Stomach (tissue), 9 donors: ENCODE results near the gene ARHGEF39. TPM values are rescaled to one million over a fixed set of nuclear protein-coding genes. Genes with fewer than 3 reads are reported as not detected.

ENCODE experiments used
- DNase-seq, 2 donors: peaks; one replicate each; pipeline versions ENCODE4 v3.0.0 to v3.0.0-alpha.2; 2013 to 2019
- H3K27ac ChIP-seq, 5 donors: fragments of 200-600 bp in 4 of 5; sonication (generic) in 4 of 5; one replicate each; pipeline ENCODE4 v1.5.1; 2013 to 2019; ENCODE audit warnings: mild to moderate bottlenecking in 1 of 5, moderate library complexity in 1 of 5
- H3K27me3 ChIP-seq, 3 donors: fragments of 200-600 bp; sonication (generic); one replicate each; pipeline ENCODE4 v1.5.1; 2017 to 2019; ENCODE audit warnings: mixed run types in 1 of 3
- H3K36me3 ChIP-seq, 4 donors: fragments of 200-600 bp; sonication (generic); 1 replicate in 3 of 4; 2 replicates in 1 of 4; pipeline ENCODE4 v1.5.1; 2016 to 2019
- H3K4me1 ChIP-seq, 4 donors: fragments of 200-600 bp; sonication (generic); one replicate each; pipeline ENCODE4 v1.5.1; 2016 to 2019
- H3K4me3 ChIP-seq, 4 donors: fragments of 200-600 bp; sonication (generic) in 3 of 4; one replicate each; pipeline ENCODE4 v1.5.1; 2016 to 2019; ENCODE audit warnings: mild to moderate bottlenecking in 1 of 4
- H3K9me3 ChIP-seq, 4 donors: fragments of 200-600 bp; sonication (generic); one replicate each; pipeline ENCODE4 v1.5.1; 2016 to 2019
- CTCF ChIP-seq, 7 experiments: fragments of 450-650 bp in 4 of 7; fragments of 200-600 bp in 3 of 7; sonication (generic) in 3 of 7; IDR thresholded peaks; one replicate each; pipeline ENCODE4 v1.5.1; 2016 to 2019; ENCODE audit warnings: antibody characterized with exemption in 7 of 7, control low read depth in 2 of 7, mild to moderate bottlenecking in 1 of 7
- EP300 ChIP-seq: sonication (generic); formaldehyde crosslinking; IDR thresholded peaks from one replicate; pipeline ENCODE4 v1.6.1; 2017; ENCODE audit warnings: antibody characterized with exemption
- POLR2A ChIP-seq, 4 donors: fragments of 450-650 bp; IDR thresholded peaks; one replicate each; pipeline ENCODE4 v1.6.1; 2016; ENCODE audit warnings: antibody characterized with exemption in 4 of 4, control low read depth in 2 of 4, mild to moderate bottlenecking in 1 of 4, moderate library complexity in 1 of 4
- POLR2AphosphoS5 ChIP-seq, 3 donors: sonication (generic); formaldehyde crosslinking; IDR thresholded peaks; one replicate each; pipeline ENCODE4 v1.6.1; 2016; ENCODE audit warnings: antibody characterized with exemption in 3 of 3
- WGBS, 5 donors: extraction: QIAGEN DNeasy Blood & Tissue Kit in 3 of 5; methylation state at CpG; one replicate each; pipeline versions ENCODE4 v1.1.5 to v1.1.7; 2013 to 2018; 5-methylcytosine and 5-hydroxymethylcytosine counted together
- intact Hi-C: fragments of 100-400 bp; cut with DNase I; formaldehyde crosslinking; loops from one replicate; pipeline ENCODE4 v1.15.1; 2023; ENCODE audit warnings: low total_unique reads
- polyA plus RNA-seq, 3 donors: library from polyadenylated mRNA; stranded (reverse); fragments of 200-250 nt; gene quantifications; one replicate each; pipeline ENCODE4 v1.2.3, GENCODE V29; 2013
- total RNA-seq, 5 donors: library from RNA; depleted of rRNA; stranded (reverse); fragments of >200 nt; gene quantifications; one replicate each; pipeline versions ENCODE4 v1.1.0 to v1.2.3, GENCODE V29; 2014 to 2016
- donor health status: healthy with polysubstance abuse.
- donor health status: Bipolar disorder and iron deficiency.
- donor health status: healthy.

ARHGEF39 gene
- total and polyA plus RNA-seq, 8 donors = 1.8 to 58.3 (median 3.8) TPM

GRCh38 chr9:35674025-35674361 lies 9.0 kb upstream of the ARHGEF39 start:
- no peak for DNase-seq
- peaks cover 26 to 72% (median 43%) of the 10 kb centered on the region in 4 donors for H3K4me1 ChIP-seq
- H3K27ac ChIP-seq = peak overlapping the region; percentile 89 to 100 (median 89)
- H3K9me3 ChIP-seq = no peaks in the 10 kb centered on the region
- intact Hi-C loops = no loop called here
- WGBS, 5 donors = 25 to 44% (median 34%) methylated on average over 1 to 3 of the region's 3 CpGs; no CpG with 5 or more reads in 1 of the 5 donors
- H3K27me3 ChIP-seq = peaks cover 0 to 12% (median 0%) of the 10 kb centered on the region in 3 donors
- H3K4me3 ChIP-seq = peak overlapping the region; percentile 50 to 72 (median 53)
- peaks cover 0 to 5% (median 0%) of the 10 kb centered on the region in 4 donors for H3K36me3 ChIP-seq
- TF ChIP-seq CTCF (IDR thresholded peaks at IDR 0.05) (no peak), POLR2AphosphoS5 (IDR thresholded peaks at IDR 0.05) (no peak), EP300 (no peak), POLR2A (IDR thresholded peaks at IDR 0.05) (no peak)

- peaks cover 30 to 72% (median 46%) of the 10 kb centered on the region in 4 donors for H3K4me1 ChIP-seq
- peak within 1 kb of the TSS; percentile 89 to 100 (median 89) for H3K27ac ChIP-seq
- TF ChIP-seq POLR2AphosphoS5 (IDR thresholded peaks at IDR 0.05) = peak in 2 of 3 donors; percentile 75 to 84
- no peak for TF ChIP-seq EP300
- TF ChIP-seq POLR2A (IDR thresholded peaks at IDR 0.05) = peak in 1 of 4 donors; percentile 85
- TF ChIP-seq CTCF (IDR thresholded peaks at IDR 0.05) = peak in 1 of 7 experiments; percentile 8
- 19 to 57% (median 30%) methylated on average over 3 to 10 of the region's 10 CpGs for WGBS, 5 donors
- peak; percentile 83 to 95 for DNase-seq
- H3K36me3 ChIP-seq = peaks cover 0 to 5% (median 0%) of the 10 kb centered on the region in 4 donors
- intact Hi-C loops = no loop called here
- H3K4me3 ChIP-seq = peak within 1 kb of the TSS; percentile 50 to 72 (median 53)
- H3K27me3 ChIP-seq = peaks cover 0 to 12% (median 0%) of the 10 kb centered on the region in 3 donors
- H3K9me3 ChIP-seq = no peaks in the 10 kb centered on the region
Observed at GRCh38 chr9:35673132-35674024, 8.4 kb upstream of the ARHGEF39 start, which contains the start of gene CA9. CA9 (plus strand) TSS chr9:35673928; CDS start chr9:35673960, 32 bp downstream.

GRCh38 chr9:35669331-35670145 lies 4.5 kb upstream of the ARHGEF39 start:
- no peaks in the 10 kb centered on the region for H3K27me3 ChIP-seq
- no peaks in the 10 kb centered on the region for H3K9me3 ChIP-seq
- 44 to 52% (median 49%) methylated on average over 6 of the region's 6 CpGs for WGBS, 5 donors
- intact Hi-C loops = no loop called here
- no peak overlapping the region for H3K4me3 ChIP-seq
- peak; percentile 85 to 94 for DNase-seq
- no peaks in the 10 kb centered on the region for H3K36me3 ChIP-seq
- peak overlapping the region; percentile 71 to 100 (median 81) for H3K27ac ChIP-seq
- TF ChIP-seq POLR2AphosphoS5 (IDR thresholded peaks at IDR 0.05) (peak in 2 of 3 donors; percentile 52 to 79), POLR2A (IDR thresholded peaks at IDR 0.05) (no peak)
- peaks cover 36 to 66% (median 46%) of the 10 kb centered on the region in 4 donors for H3K4me1 ChIP-seq

GRCh38 chr9:35667939-35668338 lies 2.9 kb upstream of the ARHGEF39 start:
- TF ChIP-seq POLR2AphosphoS5 (IDR thresholded peaks at IDR 0.05) = no peak
- TF ChIP-seq CTCF (IDR thresholded peaks at IDR 0.05) = peak in 1 of 7 experiments; percentile 6
- intact Hi-C loops = no loop called here
- H3K36me3 ChIP-seq = no peaks in the 10 kb centered on the region
- WGBS, 5 donors = 88 to 97% (median 93%) methylated on average over 3 of the region's 3 CpGs
- peak overlapping the region; percentile 44 to 100 (median 81) for H3K27ac ChIP-seq
- no peaks in the 10 kb centered on the region for H3K9me3 ChIP-seq
- peaks cover 39 to 73% (median 51%) of the 10 kb centered on the region in 4 donors for H3K4me1 ChIP-seq
- no peak overlapping the region for H3K4me3 ChIP-seq
- DNase-seq = no peak
- H3K27me3 ChIP-seq = no peaks in the 10 kb centered on the region
